ENCODE measurements around the gene KRTAP10-5.

The KRTAP10-5 gene

GRCh38 chr21:44544566-44544965, 35.8 kb downstream of the KRTAP10-5 start:
- 0 out of 2 replicates have a peak, but pooled peaks cover 9% of the 10 kb centered on the region for H3K9me3 ChIP-seq (ENCODE audit: insufficient read depth, low read length)
- no peak overlapping the region for H2AFZ ChIP-seq (ENCODE audit: low read depth, low read length)
- no peak overlapping the region for H3K4me3 ChIP-seq (ENCODE audit: low read length)
- TF ChIP-seq CTCF (IDR thresholded peaks at IDR 0.05; ENCODE audit: low read depth, low read length): no peak
- no peak for TF ChIP-seq EZH2phosphoT487 (IDR thresholded peaks at IDR 0.05; ENCODE audit: low read depth)
- no peaks in the 10 kb centered on the region for H4K20me1 ChIP-seq (ENCODE audit: insufficient read depth, low read length)
- no peaks in the 10 kb centered on the region for H3K36me3 ChIP-seq (replicated peaks; ENCODE audit: low read depth, low read length)
- peaks cover 3% of the 10 kb centered on the region for H3K4me1 ChIP-seq (ENCODE audit: low read length)
- H3K9ac ChIP-seq (ENCODE audit: low read length): no peak overlapping the region
- no peak overlapping the region for H3K4me2 ChIP-seq (ENCODE audit: low read length)
- no peak overlapping the region for H3K27ac ChIP-seq (ENCODE audit: low read length)
- H3K27me3 ChIP-seq (ENCODE audit: low read depth, low read length): no peaks in the 10 kb centered on the region
- no peaks in the 10 kb centered on the region for H3K79me2 ChIP-seq (ENCODE audit: low read length)

- Histone ChIP-seq H3K36me3 (replicated peaks; ENCODE audit: low read depth, low read length) (no peaks in the 10 kb centered on the region), H2AFZ (ENCODE audit: low read depth, low read length) (no peak overlapping the region), H3K79me2 (ENCODE audit: low read length) (no peaks in the 10 kb centered on the region), H3K4me3 (ENCODE audit: low read length) (no peak overlapping the region), H3K9me3 (ENCODE audit: insufficient read depth, low read length) (0 out of 2 replicates have a peak, but pooled peaks cover 9% of the 10 kb centered on the region), H3K9ac (ENCODE audit: low read length) (no peak overlapping the region), H4K20me1 (ENCODE audit: insufficient read depth, low read length) (no peaks in the 10 kb centered on the region), H3K4me1 (ENCODE audit: low read length) (peaks cover 3% of the 10 kb centered on the region), H3K27me3 (ENCODE audit: low read depth, low read length) (no peaks in the 10 kb centered on the region), H3K27ac (ENCODE audit: low read length) (no peak overlapping the region), H3K4me2 (ENCODE audit: low read length) (no peak overlapping the region)
- no peak for TF ChIP-seq EZH2phosphoT487 (IDR thresholded peaks at IDR 0.05; ENCODE audit: low read depth)
- no peak for TF ChIP-seq CTCF (IDR thresholded peaks at IDR 0.05; ENCODE audit: low read depth, low read length)
Measured at GRCh38 chr21:44542716-44543115, 37.7 kb downstream of the KRTAP10-5 start.

GRCh38 chr21:44540741-44541288, 39.6 kb downstream of the KRTAP10-5 start:
- H3K27me3 ChIP-seq (ENCODE audit: low read depth, low read length): no peaks in the 10 kb centered on the region
- H3K4me1 ChIP-seq (ENCODE audit: low read length): no peaks in the 10 kb centered on the region
- no peak overlapping the region for H3K9ac ChIP-seq (ENCODE audit: low read length)
- no peaks in the 10 kb centered on the region for H3K79me2 ChIP-seq (ENCODE audit: low read length)
- H3K27ac ChIP-seq (ENCODE audit: low read length): no peak overlapping the region
- TF ChIP-seq EZH2phosphoT487 (IDR thresholded peaks at IDR 0.05; ENCODE audit: low read depth): no peak
- TF ChIP-seq CTCF (IDR thresholded peaks at IDR 0.05; ENCODE audit: low read depth, low read length): no peak
- no peaks in the 10 kb centered on the region for H4K20me1 ChIP-seq (ENCODE audit: insufficient read depth, low read length)
- no peaks in the 10 kb centered on the region for H3K9me3 ChIP-seq (ENCODE audit: insufficient read depth, low read length)
- H3K4me2 ChIP-seq (ENCODE audit: low read length): no peak overlapping the region
- no peaks in the 10 kb centered on the region for H3K36me3 ChIP-seq (replicated peaks; ENCODE audit: low read depth, low read length)
- H3K4me3 ChIP-seq (ENCODE audit: low read length): no peak overlapping the region
- no peak overlapping the region for H2AFZ ChIP-seq (ENCODE audit: low read depth, low read length)

- H3K4me1 ChIP-seq (ENCODE audit: low read length): no peaks in the 10 kb centered on the region
Measured at GRCh38 chr21:44539991-44540666, 40.3 kb downstream of the KRTAP10-5 start, which contains the start of gene KRTAP10-1. Gene KRTAP10-1, minus strand, starts transcription at chr21:44540195. Its CDS starts 45 bp downstream, at chr21:44540150.

More at GRCh38 chr21:44539991-44540666, 40.3 kb downstream of the KRTAP10-5 start, which contains the start of gene KRTAP10-1:
- no peaks in the 10 kb centered on the region for H3K36me3 ChIP-seq (replicated peaks; ENCODE audit: low read depth, low read length)
- no peak within 1 kb of the TSS for H2AFZ ChIP-seq (ENCODE audit: low read depth, low read length)
- no peak within 1 kb of the TSS for H3K4me3 ChIP-seq (ENCODE audit: low read length)
- TF ChIP-seq EZH2phosphoT487 (IDR thresholded peaks at IDR 0.05; ENCODE audit: low read depth) (no peak), CTCF (IDR thresholded peaks at IDR 0.05; ENCODE audit: low read depth, low read length) (no peak)
- H3K9ac ChIP-seq (ENCODE audit: low read length): no peak within 1 kb of the TSS
- no peaks in the 10 kb centered on the region for H3K27me3 ChIP-seq (ENCODE audit: low read depth, low read length)
- H4K20me1 ChIP-seq (ENCODE audit: insufficient read depth, low read length): no peaks in the 10 kb centered on the region
- no peaks in the 10 kb centered on the region for H3K79me2 ChIP-seq (ENCODE audit: low read length)
- H3K27ac ChIP-seq (ENCODE audit: low read length): no peak within 1 kb of the TSS
- H3K9me3 ChIP-seq (ENCODE audit: insufficient read depth, low read length): no peaks in the 10 kb centered on the region
- no peak within 1 kb of the TSS for H3K4me2 ChIP-seq (ENCODE audit: low read length)
